Loucy (cell line): Measurements from ENCODE around the gene SOCS6.

Experiments
- H2AFZ ChIP-seq: fragments of 200-600 bp; sonication (generic); 2 replicates; pipeline ENCODE4 v1.6.0; 2016; ENCODE audit warnings: antibody characterized with exemption, mild to moderate bottlenecking, low read length, moderate library complexity
- H3F3A ChIP-seq: fragments of 200-600 bp; 2 replicates; pipeline ENCODE4 v1.6.0; 2016; ENCODE audit warnings: antibody characterized with exemption, low read depth, mild to moderate bottlenecking
- H3K27me3 ChIP-seq: fragments of 200-600 bp; sonication (generic); 2 replicates; pipeline ENCODE4 v1.6.1; 2014; ENCODE audit warnings: low read length, mild to moderate bottlenecking; ENCODE audit not compliant: insufficient read depth, poor library complexity, severe bottlenecking
- H3K36me3 ChIP-seq: fragments of 200-600 bp; sonication (generic); 2 replicates; pipeline ENCODE4 v1.6.1; 2016; ENCODE audit warnings: low read length; ENCODE audit not compliant: insufficient read depth
- H3K4me1 ChIP-seq: fragments of 200-600 bp; sonication (generic); 2 replicates; pipeline ENCODE4 v1.5.1; 2014; ENCODE audit warnings: low read length, mild to moderate bottlenecking; ENCODE audit not compliant: insufficient read depth, poor library complexity, severe bottlenecking
- H3K4me2 ChIP-seq: fragments of 200-600 bp; sonication (generic); 2 replicates; pipeline ENCODE4 v1.6.0; 2014; ENCODE audit warnings: antibody characterized with exemption, low read length, low read depth, mild to moderate bottlenecking; ENCODE audit not compliant: poor library complexity, severe bottlenecking
- H3K4me3 ChIP-seq: fragments of 200-600 bp; sonication (generic); 2 replicates; pipeline ENCODE4 v1.5.1; 2014; ENCODE audit warnings: low read length, mild to moderate bottlenecking, mixed read lengths; ENCODE audit not compliant: poor library complexity, severe bottlenecking
- H3K79me2 ChIP-seq: fragments of 200-600 bp; sonication (generic); 2 replicates; pipeline ENCODE4 v1.6.1; 2014; ENCODE audit warnings: low read length; ENCODE audit not compliant: insufficient read depth
- H3K9ac ChIP-seq: fragments of 200-600 bp; sonication (generic); 2 replicates; pipeline ENCODE4 v1.6.0; 2014; ENCODE audit warnings: mild to moderate bottlenecking, low read depth, low read length, moderate library complexity; ENCODE audit not compliant: poor library complexity, severe bottlenecking
- H3K9me2 ChIP-seq: fragments of 200-600 bp; sonication (generic); replicated peaks from 2 replicates; pipeline ENCODE4 v1.6.1; 2016; ENCODE audit warnings: low read depth, low read length, mixed read lengths
- H3K9me3 ChIP-seq: fragments of 200-600 bp; sonication (generic); 2 replicates; pipeline ENCODE4 v1.6.1; 2014; ENCODE audit warnings: mild to moderate bottlenecking, antibody characterized with exemption, low read length, low read depth; ENCODE audit not compliant: insufficient read depth
- H4K20me1 ChIP-seq: fragments of 200-600 bp; sonication (generic); 2 replicates; pipeline ENCODE4 v1.6.0; 2014; ENCODE audit warnings: antibody characterized with exemption, low read length, mild to moderate bottlenecking; ENCODE audit not compliant: insufficient read depth, poor library complexity, severe bottlenecking
- CTCF ChIP-seq: fragments of 200-600 bp; sonication (generic); conservative IDR thresholded peaks from 2 replicates; pipeline ENCODE4 v1.5.1; 2014; ENCODE audit warnings: mild to moderate bottlenecking, antibody characterized with exemption, low read length
- EZH2phosphoT487 ChIP-seq: fragments of 200-600 bp; IDR thresholded peaks from 2 replicates; pipeline ENCODE4 v1.6.1; 2018; ENCODE audit warnings: antibody characterized with exemption, mild to moderate bottlenecking, moderate library complexity, borderline replicate concordance

Gene SOCS6

GRCh38 chr18:70359071-70359470, 70.2 kb downstream of the SOCS6 start:
- no peaks in the 10 kb centered on the region for H3K79me2 ChIP-seq
- no peaks in the 10 kb centered on the region for H3K4me1 ChIP-seq
- H3K9me2 ChIP-seq, result no peaks in the 10 kb centered on the region
- no peaks in the 10 kb centered on the region for H3K36me3 ChIP-seq
- H4K20me1 ChIP-seq, result no peaks in the 10 kb centered on the region
- no peak overlapping the region for H2AFZ ChIP-seq
- H3K9ac ChIP-seq, result no peak overlapping the region
- no peak overlapping the region for H3K4me3 ChIP-seq
- H3K27me3 ChIP-seq, result no peaks in the 10 kb centered on the region
- H3K9me3 ChIP-seq, result no peaks in the 10 kb centered on the region
- H3F3A ChIP-seq, result no peaks in the 10 kb centered on the region
- no peak overlapping the region for H3K4me2 ChIP-seq
- no peak for TF ChIP-seq EZH2phosphoT487
- TF ChIP-seq CTCF, result no peak

GRCh38 chr18:70362258-70362657, 73.4 kb downstream of the SOCS6 start:
- no peaks in the 10 kb centered on the region for H3K36me3 ChIP-seq

GRCh38 chr18:70363861-70364260, 75.0 kb downstream of the SOCS6 start:
- H3K9ac ChIP-seq, result no peak overlapping the region
- H3K4me3 ChIP-seq, result no peak overlapping the region
- no peak overlapping the region for H3K4me2 ChIP-seq
- no peaks in the 10 kb centered on the region for H3K9me3 ChIP-seq
- no peaks in the 10 kb centered on the region for H3F3A ChIP-seq
- H3K36me3 ChIP-seq, result no peaks in the 10 kb centered on the region
- no peaks in the 10 kb centered on the region for H3K9me2 ChIP-seq
- no peaks in the 10 kb centered on the region for H4K20me1 ChIP-seq
- no peaks in the 10 kb centered on the region for H3K79me2 ChIP-seq
- TF ChIP-seq CTCF (no peak), EZH2phosphoT487 (no peak)
- no peaks in the 10 kb centered on the region for H3K27me3 ChIP-seq
- H2AFZ ChIP-seq, result no peak overlapping the region
- no peaks in the 10 kb centered on the region for H3K4me1 ChIP-seq

More at GRCh38 chr18:70362258-70362657, 73.4 kb downstream of the SOCS6 start:
- no peaks in the 10 kb centered on the region for H3F3A ChIP-seq
- H3K4me2 ChIP-seq, result no peak overlapping the region
- H4K20me1 ChIP-seq, result no peaks in the 10 kb centered on the region
- no peaks in the 10 kb centered on the region for H3K9me2 ChIP-seq
- no peak overlapping the region for H3K4me3 ChIP-seq
- H2AFZ ChIP-seq, result no peak overlapping the region
- no peaks in the 10 kb centered on the region for H3K27me3 ChIP-seq
- H3K9ac ChIP-seq, result no peak overlapping the region
- no peaks in the 10 kb centered on the region for H3K9me3 ChIP-seq
- H3K79me2 ChIP-seq, result no peaks in the 10 kb centered on the region
- TF ChIP-seq EZH2phosphoT487 (no peak), CTCF (no peak)
- no peaks in the 10 kb centered on the region for H3K4me1 ChIP-seq
